ENCODE data around the gene SKA1.

- TF ChIP-seq ZNF354C (tag by site-specific recombination; IDR thresholded peaks at IDR 0.05; ENCODE audit: borderline replicate concordance, low read depth) (no peak), ZBTB20 (tag by site-specific recombination; IDR thresholded peaks at IDR 0.05) (no peak), YY1 (tag by site-specific recombination; IDR thresholded peaks at IDR 0.05) (no peak), ZNF596 (tag by site-specific recombination; IDR thresholded peaks at IDR 0.05) (no peak), ZFP41 (tag by site-specific recombination; IDR thresholded peaks at IDR 0.05; ENCODE audit: borderline replicate concordance) (no peak), ZNF24 (tag by site-specific recombination; IDR thresholded peaks at IDR 0.05) (no peak), ZBTB8A (tag by site-specific recombination; IDR thresholded peaks at IDR 0.05) (no peak), ZNF660 (tag by site-specific recombination; IDR thresholded peaks at IDR 0.05) (no peak), ZNF510 (tag by site-specific recombination; IDR thresholded peaks at IDR 0.05; ENCODE audit: insufficient replicate concordance) (no peak)
- TF ChIP-seq, protein P1, sequence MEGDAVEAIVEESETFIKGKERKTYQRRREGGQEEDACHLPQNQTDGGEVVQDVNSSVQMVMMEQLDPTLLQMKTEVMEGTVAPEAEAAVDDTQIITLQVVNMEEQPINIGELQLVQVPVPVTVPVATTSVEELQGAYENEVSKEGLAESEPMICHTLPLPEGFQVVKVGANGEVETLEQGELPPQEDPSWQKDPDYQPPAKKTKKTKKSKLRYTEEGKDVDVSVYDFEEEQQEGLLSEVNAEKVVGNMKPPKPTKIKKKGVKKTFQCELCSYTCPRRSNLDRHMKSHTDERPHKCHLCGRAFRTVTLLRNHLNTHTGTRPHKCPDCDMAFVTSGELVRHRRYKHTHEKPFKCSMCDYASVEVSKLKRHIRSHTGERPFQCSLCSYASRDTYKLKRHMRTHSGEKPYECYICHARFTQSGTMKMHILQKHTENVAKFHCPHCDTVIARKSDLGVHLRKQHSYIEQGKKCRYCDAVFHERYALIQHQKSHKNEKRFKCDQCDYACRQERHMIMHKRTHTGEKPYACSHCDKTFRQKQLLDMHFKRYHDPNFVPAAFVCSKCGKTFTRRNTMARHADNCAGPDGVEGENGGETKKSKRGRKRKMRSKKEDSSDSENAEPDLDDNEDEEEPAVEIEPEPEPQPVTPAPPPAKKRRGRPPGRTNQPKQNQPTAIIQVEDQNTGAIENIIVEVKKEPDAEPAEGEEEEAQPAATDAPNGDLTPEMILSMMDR (tag by site-specific recombination; IDR thresholded peaks at IDR 0.05) = peak; percentile 49
Observed at GRCh38 chr18:50340078-50340477, 34.8 kb upstream of the SKA1 start.

Measured in HEK293 (cell line).